Heart left ventricle (tissue), 13 donors: ENCODE data around the gene KCTD5.

Source experiments
- POLR2A ChIP-seq, 2 donors: fragments of 450-650 bp; IDR thresholded peaks; one replicate each; pipeline ENCODE4 v1.6.1; 2017; ENCODE audit warnings: antibody characterized with exemption in 2 of 2, mild to moderate bottlenecking in 2 of 2, moderate library complexity in 2 of 2
- TF ChIP-seq, protein P1 (sequence below), 12 donors: fragments of 200-600 bp; sonication (generic) in 4 of 12; IDR thresholded peaks; one replicate each; pipeline versions ENCODE4 v1.5.0 to v1.8.0; 2018 to 2022; ENCODE audit warnings: antibody characterized with exemption in 12 of 12, mild to moderate bottlenecking in 5 of 12
- donor health status: ischemic (EF 13 %, LVEDD 7.1; RV severe dilation, severe dysfunction).
- donor health status: DM: no; HTN: yes; CAD: no.
- donor health status: DM: no; HTN: no; CAD: no.
- donor health status: ischemic (EF 25% LVEDD 6.9; RV normal size, moderate dysfunction).
- donor health status: ischemic (EF 25% LVEDD 5.7; RV mildly dilated, moderate dysfunction).
- donor health status: ischemic (EF 35%, LVEDD 5.7; RV mildly dilated, moderate dysfunction).
- donor health status: nonischemic (EF 11% LVEDD 7.7; RV severe dilation, severe dysfunction).
- donor health status: DM: yes; HTN: yes; CAD: no.
- donor health status: PGD.
- donor health status: ischemic (EF 29% LVEDD 5.4; RV normal size, mild dysfunction).
- donor health status: nonischemic (EF 23%, LVEDD 6.1; RV moderate dilation, normal function).

DNA sequence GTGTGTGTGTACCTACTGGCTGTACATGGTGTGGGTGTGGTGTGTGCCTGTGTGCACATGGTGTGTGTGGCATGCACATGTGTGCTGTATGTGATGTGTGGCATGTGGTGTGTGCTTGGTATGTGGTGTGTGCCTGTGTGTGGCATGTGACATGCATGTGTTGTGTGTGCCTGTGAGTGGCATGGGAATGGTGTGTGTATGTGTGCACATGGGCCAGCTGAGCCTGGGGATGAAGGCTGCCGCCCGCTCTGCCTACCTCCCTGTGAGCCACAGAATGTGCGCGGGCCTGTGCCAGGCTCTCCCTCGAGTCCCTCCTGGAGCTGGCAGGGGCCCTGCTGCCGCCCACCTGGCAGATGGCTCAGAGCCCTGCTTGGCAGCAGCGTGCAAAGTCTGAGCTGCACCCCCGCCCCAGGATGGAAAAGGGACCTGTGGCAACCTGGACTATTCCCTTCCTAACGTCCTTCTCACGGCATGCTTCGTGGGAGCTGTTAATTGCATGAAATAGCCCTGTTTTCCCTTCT lies 28.4 kb downstream of the KCTD5 start:
- TF ChIP-seq, protein P1, sequence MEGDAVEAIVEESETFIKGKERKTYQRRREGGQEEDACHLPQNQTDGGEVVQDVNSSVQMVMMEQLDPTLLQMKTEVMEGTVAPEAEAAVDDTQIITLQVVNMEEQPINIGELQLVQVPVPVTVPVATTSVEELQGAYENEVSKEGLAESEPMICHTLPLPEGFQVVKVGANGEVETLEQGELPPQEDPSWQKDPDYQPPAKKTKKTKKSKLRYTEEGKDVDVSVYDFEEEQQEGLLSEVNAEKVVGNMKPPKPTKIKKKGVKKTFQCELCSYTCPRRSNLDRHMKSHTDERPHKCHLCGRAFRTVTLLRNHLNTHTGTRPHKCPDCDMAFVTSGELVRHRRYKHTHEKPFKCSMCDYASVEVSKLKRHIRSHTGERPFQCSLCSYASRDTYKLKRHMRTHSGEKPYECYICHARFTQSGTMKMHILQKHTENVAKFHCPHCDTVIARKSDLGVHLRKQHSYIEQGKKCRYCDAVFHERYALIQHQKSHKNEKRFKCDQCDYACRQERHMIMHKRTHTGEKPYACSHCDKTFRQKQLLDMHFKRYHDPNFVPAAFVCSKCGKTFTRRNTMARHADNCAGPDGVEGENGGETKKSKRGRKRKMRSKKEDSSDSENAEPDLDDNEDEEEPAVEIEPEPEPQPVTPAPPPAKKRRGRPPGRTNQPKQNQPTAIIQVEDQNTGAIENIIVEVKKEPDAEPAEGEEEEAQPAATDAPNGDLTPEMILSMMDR (IDR thresholded peaks at IDR 0.05) = no peak
- no peak for TF ChIP-seq POLR2A (IDR thresholded peaks at IDR 0.05)
